Small intestine (tissue), 7 donors: ENCODE measurements around the gene MUC5B. TPM values are rescaled to one million over a fixed set of nuclear protein-coding genes. Genes with fewer than 3 reads are reported as not detected.

Experiments
- DNase-seq, 2 donors: peaks; one replicate each; pipeline versions ENCODE4 v3.0.0 to v3.0.0-alpha.2; 2013
- FAIRE-seq: peaks from 2 replicates; lab custom pipeline; 2012; peaks lifted over from hg19 to GRCh38; lab: Jason Lieb, UNC
- H3K27ac ChIP-seq, 3 donors: one replicate each; pipeline ENCODE4 v1.5.1; 2013; ENCODE audit warnings: low read length in 2 of 3, mild to moderate bottlenecking in 2 of 3, control low read depth in 1 of 3, inconsistent platforms in 1 of 3, low read depth in 1 of 3, moderate library complexity in 1 of 3
- H3K27me3 ChIP-seq, 3 donors: one replicate each; pipeline ENCODE4 v1.6.1; 2013; ENCODE audit warnings: low read length in 3 of 3, inconsistent platforms in 1 of 3; ENCODE audit not compliant: control insufficient read depth in 3 of 3, insufficient read depth in 3 of 3
- H3K36me3 ChIP-seq, 3 donors: one replicate each; pipeline ENCODE4 v1.6.1; 2013; ENCODE audit warnings: low read length in 3 of 3, inconsistent platforms in 1 of 3, low read depth in 1 of 3, mild to moderate bottlenecking in 1 of 3, moderate library complexity in 1 of 3; ENCODE audit not compliant: control insufficient read depth in 3 of 3, insufficient read depth in 2 of 3
- H3K4me1 ChIP-seq, 3 donors: one replicate each; pipeline ENCODE4 v1.6.1; 2013; ENCODE audit warnings: low read length in 2 of 3, inconsistent platforms in 1 of 3, low read depth in 1 of 3, mild to moderate bottlenecking in 1 of 3, moderate library complexity in 1 of 3; ENCODE audit not compliant: control insufficient read depth in 3 of 3, insufficient read depth in 2 of 3
- H3K4me3 ChIP-seq, 3 donors: one replicate each; pipeline ENCODE4 v1.5.1; 2013; ENCODE audit warnings: low read length in 3 of 3, control low read depth in 1 of 3, inconsistent platforms in 1 of 3, low read depth in 1 of 3, mild to moderate bottlenecking in 1 of 3, moderate library complexity in 1 of 3
- H3K9me3 ChIP-seq, 2 donors: one replicate each; pipeline ENCODE4 v1.6.1; 2013; ENCODE audit warnings: low read depth in 1 of 2, low read length in 1 of 2; ENCODE audit not compliant: control insufficient read depth in 2 of 2, insufficient read depth in 1 of 2
- WGBS, 3 donors: extraction: QIAGEN DNeasy Blood & Tissue Kit; methylation state at CpG; one replicate each; pipeline ENCODE4 v1.1.7; 2013; 5-methylcytosine and 5-hydroxymethylcytosine counted together
- polyA plus RNA-seq, 4 donors: library from polyadenylated mRNA; stranded (reverse) in 3 of 4; unstranded in 1 of 4; fragments of 200-250 nt in 3 of 4; fragments of 120-200 nt in 1 of 4; gene quantifications; one replicate each; pipeline versions ENCODE4 v1.2.1 to v1.2.3, GENCODE V29; 2013
- donor health status: healthy with polysubstance abuse.
- donor health status: control.
- donor health status: control.
- donor health status: Bipolar disorder and iron deficiency.
- donor health status: healthy.

The MUC5B gene
- polyA plus RNA-seq, 4 donors, result 0.04 to 2.4 TPM; not detected in 2

- DNase-seq (no peak), FAIRE-seq (no peak)
- Histone ChIP-seq H3K4me1 (peaks cover 8 to 56% (median 48%) of the 10 kb centered on the region in 3 donors), H3K36me3 (peaks cover 0 to 42% (median 0%) of the 10 kb centered on the region in 3 donors), H3K9me3 (peaks cover 0 to 17% of the 10 kb centered on the region in 2 donors), H3K4me3 (peak overlapping the region in 2 of 3 donors; percentile 83 to 84), H3K27me3 (no peaks in the 10 kb centered on the region), H3K27ac (peak overlapping the region in 1 of 3 donors; percentile 35)
- WGBS, 3 donors, result 49 to 70% (median 63%) methylated on average over 21 of the region's 21 CpGs
These were observed 85.3 kb downstream of the MUC5B start for GRCh38 chr11:1307998-1308742.

GRCh38 chr11:1308743-1309497 is 86.1 kb downstream of the MUC5B start:
- H3K4me3 ChIP-seq, result peak overlapping the region; percentile 82 to 84 (median 83)
- peak in 1 of 2 donors; percentile 64 for DNase-seq
- H3K9me3 ChIP-seq, result peaks cover 0 to 17% of the 10 kb centered on the region in 2 donors
- no peaks in the 10 kb centered on the region for H3K27me3 ChIP-seq
- peaks cover 8 to 49% (median 48%) of the 10 kb centered on the region in 3 donors for H3K4me1 ChIP-seq
- H3K27ac ChIP-seq, result peak overlapping the region; percentile 77 to 99 (median 80)
- WGBS, 3 donors, result 3 to 5% (median 3%) methylated on average over 25 to 58 of the region's 58 CpGs
- H3K36me3 ChIP-seq, result peaks cover 0 to 36% (median 0%) of the 10 kb centered on the region in 3 donors
- FAIRE-seq, result no peak

DNA sequence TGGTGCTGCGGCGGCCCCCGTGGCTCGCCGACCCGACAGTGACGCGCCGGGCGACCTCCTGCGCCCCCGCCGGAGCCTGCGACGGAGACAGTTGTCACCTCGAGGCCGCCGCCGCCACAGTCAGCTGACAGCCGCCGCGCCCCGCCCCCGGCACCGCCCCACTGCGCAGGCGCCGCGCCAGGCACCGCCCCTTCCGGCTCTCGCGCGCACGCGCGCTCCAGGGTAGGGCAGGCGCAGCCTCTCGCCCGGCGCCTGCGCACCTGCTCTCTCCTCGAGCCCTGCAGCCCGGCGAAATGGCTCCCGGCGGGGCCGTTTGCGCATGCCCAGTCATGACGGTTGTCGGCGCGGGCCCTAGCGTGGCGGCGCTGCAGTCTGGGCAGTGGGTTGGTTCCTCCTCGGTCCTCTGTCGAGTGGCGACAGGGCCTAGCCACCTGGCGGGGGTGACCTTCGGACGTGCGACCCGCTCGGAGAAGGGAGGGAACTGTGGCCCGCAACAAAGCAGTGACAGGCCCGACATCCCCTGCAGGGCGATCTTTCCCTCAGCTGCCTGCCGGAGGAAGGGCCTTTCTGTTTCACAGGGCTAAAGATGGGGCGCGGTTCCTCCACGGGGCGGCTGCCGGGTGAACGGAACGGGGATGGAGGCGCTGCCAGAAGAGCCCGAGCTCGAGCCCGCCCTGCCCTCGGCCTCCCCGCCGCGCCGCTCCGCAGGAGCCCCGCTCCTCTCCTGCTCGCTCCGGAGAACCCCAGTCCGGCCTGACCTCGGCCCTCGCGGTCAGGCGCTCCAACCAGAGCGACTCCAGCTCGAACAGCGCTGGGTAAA is 86.8 kb downstream of the MUC5B start, which contains the start of gene TOLLIP:
Gene TOLLIP, minus strand, starts transcription at position 135 of the 820 bp plus-strand sequence. Its CDS starts 134 bp downstream, at position 1.
- WGBS, 3 donors, result 0 to 2% (median 2%) methylated on average over 63 to 97 of the region's 97 CpGs
- peaks cover 0 to 34% (median 0%) of the 10 kb centered on the region in 3 donors for H3K36me3 ChIP-seq
- H3K4me3 ChIP-seq, result peak within 1 kb of the TSS; percentile 82 to 84 (median 83)
- FAIRE-seq, result no peak
- H3K27me3 ChIP-seq, result no peaks in the 10 kb centered on the region
- H3K9me3 ChIP-seq, result peaks cover 0 to 17% of the 10 kb centered on the region in 2 donors
- peak within 1 kb of the TSS; percentile 85 to 99 (median 89) for H3K27ac ChIP-seq
- DNase-seq, result peak; percentile 95 to 97
- H3K4me1 ChIP-seq, result peaks cover 8 to 46% (median 42%) of the 10 kb centered on the region in 3 donors

- Histone ChIP-seq H3K4me1 (peaks cover 8 to 40% (median 36%) of the 10 kb centered on the region in 3 donors), H3K9me3 (peaks cover 0 to 17% of the 10 kb centered on the region in 2 donors), H3K4me3 (peak overlapping the region; percentile 65 to 83 (median 65)), H3K27ac (peak overlapping the region; percentile 85 to 99 (median 89)), H3K27me3 (no peaks in the 10 kb centered on the region), H3K36me3 (peaks cover 0 to 31% (median 0%) of the 10 kb centered on the region in 3 donors)
- WGBS, 3 donors, result 19 to 60% (median 27%) methylated on average over 18 of the region's 18 CpGs
- peak in 1 of 2 donors; percentile 52 for DNase-seq
- no peak for FAIRE-seq
These were observed 87.4 kb downstream of the MUC5B start for GRCh38 chr11:1310318-1310687.

- 69 to 82% (median 71%) methylated on average over 15 of the region's 15 CpGs for WGBS, 3 donors
- DNase-seq, result no peak
- no peak for FAIRE-seq
- H3K36me3 ChIP-seq, result peaks cover 0 to 25% (median 0%) of the 10 kb centered on the region in 3 donors
- H3K27me3 ChIP-seq, result no peaks in the 10 kb centered on the region
- H3K4me3 ChIP-seq, result peak overlapping the region in 2 of 3 donors; percentile 65 to 83
- peaks cover 3 to 34% (median 30%) of the 10 kb centered on the region in 3 donors for H3K4me1 ChIP-seq
- peaks cover 0 to 17% of the 10 kb centered on the region in 2 donors for H3K9me3 ChIP-seq
- H3K27ac ChIP-seq, result no peak overlapping the region
These were observed 88.1 kb downstream of the MUC5B start for GRCh38 chr11:1310772-1311468.

Other genes with a start within 250 kb of the MUC5B start
- gene MUC6, start 186.3 kb upstream of the MUC5B start, polyA plus RNA-seq, result under 1 TPM in 3 of 4 donors, not detected in 1; 0.09 to 0.34 (median 0.22) TPM
- gene MUC2, start 148.2 kb upstream of the MUC5B start, polyA plus RNA-seq, result 100 to 1,000 TPM in 1 of 4 donors, 10 to 100 TPM in 1, 1 to 10 TPM in 2; 3.0 to 239 (median 30.8) TPM
- under 1 TPM in 2 of 4 donors, not detected in 2; 0.06 to 0.13 TPM for gene MUC5AC, start 65.1 kb upstream of the MUC5B start, polyA plus RNA-seq
- gene TOLLIP, start 86.6 kb downstream of the MUC5B start, polyA plus RNA-seq, result 10 to 100 TPM; 33.1 to 57.0 (median 41.0) TPM
- 1 to 10 TPM in 2 of 4 donors, under 1 TPM in 1, not detected in 1; 0.27 to 7.9 (median 3.3) TPM for gene BRSK2, start 166.9 kb downstream of the MUC5B start, polyA plus RNA-seq